ELF-1 (cell line): ENCODE measurements around the gene BTAF1.

Experiments
- DNase-seq: peaks from one replicate; pipeline ENCODE4 v3.0.0-alpha.2; 2016; ENCODE audit warnings: low read depth, low spot score

The BTAF1 gene

DNA sequence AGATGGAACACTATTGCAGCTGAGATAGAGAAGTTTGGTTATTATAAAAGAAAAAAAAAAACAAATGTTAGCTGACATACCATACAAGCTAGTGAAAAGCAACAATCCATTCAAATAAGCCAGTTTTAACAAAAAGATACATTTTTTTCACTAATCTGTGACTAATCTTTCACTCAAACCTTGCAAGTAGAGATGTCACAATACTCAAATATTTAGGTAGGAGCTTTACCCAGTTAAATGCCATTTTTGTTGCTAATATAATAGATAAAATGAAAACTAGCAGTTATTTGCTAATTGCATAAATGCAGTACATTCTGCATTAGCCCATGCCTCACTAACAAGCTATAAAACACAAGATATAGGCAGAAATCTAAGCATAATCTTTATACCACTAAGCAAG is 123.6 kb downstream of the BTAF1 start:
- DNase-seq, result no peak

DNA sequence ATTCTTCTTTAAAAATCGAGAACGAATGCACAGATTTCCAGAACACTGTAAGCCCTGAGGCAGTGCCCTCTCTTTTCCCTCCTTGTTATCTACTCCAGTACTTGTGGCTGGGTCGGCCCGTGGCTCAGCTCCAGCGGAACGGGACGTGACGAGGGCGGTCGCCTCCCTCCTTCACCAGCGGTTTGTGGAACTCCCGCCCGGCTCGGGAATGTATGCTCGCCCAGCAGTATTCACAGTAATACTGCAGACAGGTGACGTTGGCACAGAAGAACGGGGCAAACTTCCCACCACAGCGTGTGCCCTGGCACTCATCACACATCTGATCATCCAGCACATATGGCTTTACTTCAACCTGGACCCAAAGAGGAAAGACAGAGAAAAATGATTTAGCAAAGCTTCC is 128.5 kb downstream of the BTAF1 start:
- DNase-seq, result no peak

DNA sequence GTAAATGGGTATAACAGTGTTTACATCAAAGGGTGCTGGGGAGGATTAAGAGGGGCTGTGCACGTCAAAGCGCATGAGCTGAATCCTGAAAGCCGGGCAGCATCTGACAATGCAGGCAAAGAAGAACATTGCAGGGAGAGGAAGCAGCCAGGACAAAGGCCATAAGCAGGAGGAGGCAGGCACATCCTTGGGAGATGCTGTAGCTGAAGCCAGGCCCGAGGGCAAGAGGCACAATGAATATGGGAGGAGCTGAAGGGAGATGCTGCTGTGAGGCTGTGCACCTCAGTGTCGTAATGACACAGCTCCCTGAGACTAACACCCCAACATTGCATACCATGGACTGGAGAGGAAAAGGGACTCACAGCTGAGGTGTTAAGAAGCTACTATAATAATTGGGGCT is 129.2 kb downstream of the BTAF1 start:
- peak; percentile 43 for DNase-seq

DNA sequence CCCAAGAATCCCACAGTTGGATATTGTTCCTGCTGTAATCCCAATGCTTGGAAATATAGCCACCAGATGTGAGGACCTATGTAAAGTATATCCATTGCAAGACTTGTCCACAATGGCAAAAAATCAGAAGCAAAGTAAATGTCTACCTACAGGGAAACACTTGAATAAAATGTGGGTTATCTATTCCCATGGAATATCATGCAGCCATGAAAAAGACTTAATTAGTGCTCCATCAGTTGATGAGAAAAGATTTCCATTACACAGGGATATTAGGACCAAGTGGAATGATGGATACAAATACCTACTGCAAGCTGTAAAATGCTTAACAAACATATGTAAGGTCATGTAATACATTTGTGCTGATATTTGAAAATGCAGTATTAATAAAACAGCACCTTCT is 131.2 kb downstream of the BTAF1 start:
- DNase-seq, result no peak

DNA sequence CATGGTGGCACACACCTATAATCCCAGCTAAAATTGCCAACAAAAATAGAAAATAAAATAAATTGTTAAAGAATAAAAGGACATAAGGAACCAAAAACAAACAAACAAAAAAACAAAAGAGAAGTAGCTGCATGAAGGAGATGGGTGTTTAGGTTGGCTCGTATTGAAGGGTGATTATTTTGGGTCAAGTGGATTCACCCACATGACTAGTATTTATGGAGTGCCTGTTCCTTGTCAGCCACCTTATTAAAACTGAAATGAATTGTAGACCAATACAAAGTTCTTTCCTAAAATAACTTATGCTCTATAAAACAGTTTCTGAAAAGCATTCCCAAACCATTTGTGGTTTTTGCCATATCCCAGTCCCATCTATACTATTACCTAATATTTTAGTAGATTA is 138.7 kb downstream of the BTAF1 start:
- DNase-seq, result no peak

DNA sequence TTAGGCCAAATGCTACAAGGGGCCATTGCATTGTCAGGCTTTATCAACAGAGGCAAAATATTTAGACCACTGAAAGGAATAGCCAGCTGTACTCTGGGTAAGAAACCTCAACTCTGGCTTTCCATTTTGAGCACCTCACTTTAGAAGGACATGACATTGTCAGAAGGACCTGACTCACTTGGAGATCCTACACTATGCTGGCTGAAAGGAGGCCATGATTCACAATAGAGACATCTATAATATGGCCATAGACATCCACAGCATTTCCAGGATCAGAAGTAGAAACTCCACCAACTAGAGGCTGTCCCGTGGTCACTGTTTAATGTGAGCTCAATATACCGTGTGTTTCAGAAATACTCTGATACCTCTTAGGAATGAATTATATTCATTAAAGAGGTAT is 140.9 kb downstream of the BTAF1 start:
- no peak for DNase-seq

DNA sequence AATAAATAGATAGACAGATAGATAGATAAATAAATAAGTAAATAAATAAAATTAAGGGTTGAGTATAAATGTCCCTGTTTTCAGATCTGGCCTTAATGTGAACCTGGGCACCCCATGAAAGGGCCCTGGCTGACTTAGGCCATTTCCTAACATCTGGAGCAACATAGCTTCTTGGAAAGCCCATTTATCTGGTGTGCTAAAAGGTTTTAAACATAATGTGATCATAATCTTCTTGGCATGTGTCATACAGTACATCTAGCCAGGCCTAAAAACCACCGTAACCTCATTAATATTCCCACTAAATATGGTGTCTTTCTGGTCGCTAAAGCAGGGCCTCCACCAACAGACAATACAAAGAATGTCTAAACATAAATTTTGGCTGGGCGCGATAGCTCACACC is 142.8 kb downstream of the BTAF1 start:
- no peak for DNase-seq

DNA sequence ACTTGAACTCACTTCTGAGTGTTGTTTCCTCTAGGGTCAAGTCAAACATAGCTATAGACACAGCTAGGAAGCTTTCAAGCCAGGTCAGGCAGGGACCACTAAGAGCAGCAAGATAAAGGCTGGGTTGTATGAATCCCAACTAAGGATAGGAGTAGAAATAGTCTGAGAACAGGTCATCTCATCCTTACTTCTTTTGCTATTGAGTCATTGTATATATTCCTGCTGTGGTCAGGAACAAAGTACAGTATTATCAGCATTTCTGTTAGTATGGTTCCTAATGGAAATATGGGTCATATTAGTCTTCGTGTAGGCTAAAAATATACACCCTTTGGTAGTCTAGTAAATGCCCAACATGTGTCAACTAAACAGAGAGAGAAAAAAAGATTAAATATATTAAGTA is 145.3 kb downstream of the BTAF1 start:
- DNase-seq, result no peak

DNA sequence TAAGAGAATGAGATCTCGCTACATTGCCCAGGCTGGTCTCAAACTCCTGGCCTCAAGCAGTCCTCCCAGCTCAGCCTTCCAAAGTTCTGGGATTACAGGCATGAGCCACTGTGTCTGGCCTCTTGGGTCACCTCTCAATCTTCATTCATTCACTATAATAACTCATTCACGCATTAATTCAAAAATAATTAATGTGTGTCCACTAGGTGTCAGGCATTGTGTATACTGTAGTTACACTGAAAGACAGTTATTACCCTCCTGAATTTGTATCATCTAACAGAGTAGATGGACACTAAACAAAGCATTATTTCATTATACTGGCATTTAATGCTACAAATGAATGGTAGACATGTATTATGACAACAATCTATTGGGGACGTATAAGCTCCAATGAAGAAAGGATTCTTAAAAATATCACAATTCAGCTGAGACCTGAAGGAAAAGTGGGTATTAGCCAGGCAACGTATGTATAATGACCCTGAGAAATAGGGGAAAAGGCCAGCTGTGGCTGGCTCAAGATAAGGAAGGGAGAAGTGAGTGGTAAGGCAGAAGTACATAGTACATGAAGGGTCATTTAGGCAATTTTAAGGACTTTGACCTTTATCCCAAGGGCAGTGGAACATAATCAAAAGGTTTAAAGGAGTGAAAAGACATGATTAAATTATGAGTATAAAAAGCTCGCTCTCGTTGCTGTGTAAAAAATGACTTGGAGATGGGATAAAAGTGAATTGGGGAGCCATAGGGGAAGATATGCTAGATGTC is 150.7 kb downstream of the BTAF1 start:
- DNase-seq, result no peak

DNA sequence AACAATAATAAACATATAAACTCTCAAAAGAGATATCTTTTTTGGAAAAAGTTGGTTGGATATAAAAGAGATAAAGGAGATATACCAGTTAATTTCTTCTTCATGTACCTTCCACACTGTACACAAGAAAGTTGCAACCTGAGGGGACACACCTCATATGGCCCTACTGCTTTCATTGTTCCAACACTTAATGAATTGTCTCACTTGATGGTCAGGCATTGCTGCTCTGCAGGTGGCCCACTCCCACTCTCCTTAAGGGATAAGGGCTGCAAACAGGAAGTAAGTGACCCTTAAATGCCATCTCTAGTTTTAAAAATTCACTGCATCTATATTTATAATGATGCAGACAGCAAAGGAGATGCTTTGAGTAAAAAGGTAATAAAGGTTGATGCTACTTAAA is 152.3 kb downstream of the BTAF1 start:
- DNase-seq, result no peak

DNA sequence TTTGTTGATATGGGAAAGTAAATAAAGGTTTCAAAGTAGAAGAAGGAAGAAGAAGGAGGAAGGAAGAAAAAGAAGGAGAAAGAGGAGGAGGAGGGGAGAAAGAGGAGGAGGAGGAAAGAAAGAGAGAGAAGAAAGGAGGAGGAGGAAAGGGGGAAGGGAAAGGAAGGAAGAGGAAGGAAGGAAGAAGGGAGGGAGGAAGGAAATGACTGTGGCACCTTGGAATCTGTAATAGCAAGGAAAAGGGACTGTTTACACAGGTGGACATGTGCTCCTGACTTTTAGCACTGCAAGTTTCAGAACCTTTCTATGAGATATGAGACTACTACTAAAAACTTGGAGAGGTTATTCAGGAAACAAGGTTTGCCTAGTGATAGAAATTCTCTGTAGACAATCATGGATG is 153.2 kb downstream of the BTAF1 start:
- DNase-seq, result no peak

DNA sequence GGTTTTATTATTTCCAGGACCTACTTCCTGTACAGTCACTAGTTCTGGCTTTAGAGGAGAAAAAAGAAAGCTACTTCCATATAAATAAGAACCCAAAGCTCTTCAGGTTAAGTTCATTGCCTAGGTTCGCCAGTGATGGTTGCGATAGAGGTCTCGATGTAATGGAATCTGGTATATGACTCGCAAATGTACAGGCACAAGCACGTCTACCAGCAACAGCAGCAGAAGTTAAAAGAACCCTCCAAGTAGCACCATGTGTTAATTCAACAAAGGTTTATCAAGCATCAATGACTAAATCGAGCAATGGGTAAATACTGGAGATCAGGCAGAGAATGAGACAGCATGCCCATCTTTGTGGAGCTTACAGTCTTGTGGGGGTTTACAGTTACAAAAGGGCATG is 155.4 kb downstream of the BTAF1 start:
- DNase-seq, result no peak
